Fibroblast of the aortic adventitia (primary cell): ENCODE data around the gene VSNL1. TPM values are rescaled to one million over a fixed set of nuclear protein-coding genes. Genes with fewer than 3 reads are reported as not detected.

Experiments used
- DNase-seq: peaks from one replicate; pipeline ENCODE4 v3.0.0-alpha.2; 2010; ENCODE audit warnings: low read depth
- H3K4me3 ChIP-seq: 2 replicates; pipeline ENCODE4 v1.5.1; 2011; ENCODE audit warnings: low read depth, mild to moderate bottlenecking, control low read depth, low read length, moderate library complexity
- total RNA-seq: library from RNA; depleted of rRNA; stranded (reverse); fragments of >200 nt; gene quantifications from 2 replicates; pipeline ENCODE4 v1.2.3, GENCODE V29; 2012; ENCODE audit warnings: low replicate concordance
- TF ChIP-seq, protein P1 (sequence below): IDR thresholded peaks from 2 replicates; pipeline ENCODE4 v1.5.1; 2011; ENCODE audit warnings: mild to moderate bottlenecking, low read length, control low read depth, inconsistent platforms; ENCODE audit not compliant: insufficient read depth

Gene VSNL1
- total RNA-seq, 1 donor: 3.7 TPM

DNA sequence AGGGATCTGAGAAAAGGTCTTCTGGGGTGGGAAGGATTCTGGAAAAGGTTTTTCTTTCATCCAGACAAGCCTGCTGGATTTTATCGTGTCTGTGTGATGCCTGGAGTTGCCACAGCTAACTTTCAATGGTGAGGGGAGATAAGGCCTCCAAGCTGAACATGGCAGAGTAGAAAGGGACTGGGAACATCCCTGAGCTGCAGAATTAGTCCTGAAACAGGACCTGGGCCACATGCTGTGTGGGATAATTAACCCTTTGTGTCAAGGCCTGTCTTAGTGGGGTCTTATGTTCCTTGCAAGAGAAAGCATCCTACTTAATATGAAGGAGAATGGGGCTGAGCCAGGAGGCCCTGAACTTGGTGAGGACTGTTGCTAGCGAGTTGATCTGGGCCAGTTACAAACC, 66.4 kb downstream of the VSNL1 start:
- no peak overlapping the region for H3K4me3 ChIP-seq
- no peak for DNase-seq
- TF ChIP-seq, protein P1, sequence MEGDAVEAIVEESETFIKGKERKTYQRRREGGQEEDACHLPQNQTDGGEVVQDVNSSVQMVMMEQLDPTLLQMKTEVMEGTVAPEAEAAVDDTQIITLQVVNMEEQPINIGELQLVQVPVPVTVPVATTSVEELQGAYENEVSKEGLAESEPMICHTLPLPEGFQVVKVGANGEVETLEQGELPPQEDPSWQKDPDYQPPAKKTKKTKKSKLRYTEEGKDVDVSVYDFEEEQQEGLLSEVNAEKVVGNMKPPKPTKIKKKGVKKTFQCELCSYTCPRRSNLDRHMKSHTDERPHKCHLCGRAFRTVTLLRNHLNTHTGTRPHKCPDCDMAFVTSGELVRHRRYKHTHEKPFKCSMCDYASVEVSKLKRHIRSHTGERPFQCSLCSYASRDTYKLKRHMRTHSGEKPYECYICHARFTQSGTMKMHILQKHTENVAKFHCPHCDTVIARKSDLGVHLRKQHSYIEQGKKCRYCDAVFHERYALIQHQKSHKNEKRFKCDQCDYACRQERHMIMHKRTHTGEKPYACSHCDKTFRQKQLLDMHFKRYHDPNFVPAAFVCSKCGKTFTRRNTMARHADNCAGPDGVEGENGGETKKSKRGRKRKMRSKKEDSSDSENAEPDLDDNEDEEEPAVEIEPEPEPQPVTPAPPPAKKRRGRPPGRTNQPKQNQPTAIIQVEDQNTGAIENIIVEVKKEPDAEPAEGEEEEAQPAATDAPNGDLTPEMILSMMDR: no peak

DNA sequence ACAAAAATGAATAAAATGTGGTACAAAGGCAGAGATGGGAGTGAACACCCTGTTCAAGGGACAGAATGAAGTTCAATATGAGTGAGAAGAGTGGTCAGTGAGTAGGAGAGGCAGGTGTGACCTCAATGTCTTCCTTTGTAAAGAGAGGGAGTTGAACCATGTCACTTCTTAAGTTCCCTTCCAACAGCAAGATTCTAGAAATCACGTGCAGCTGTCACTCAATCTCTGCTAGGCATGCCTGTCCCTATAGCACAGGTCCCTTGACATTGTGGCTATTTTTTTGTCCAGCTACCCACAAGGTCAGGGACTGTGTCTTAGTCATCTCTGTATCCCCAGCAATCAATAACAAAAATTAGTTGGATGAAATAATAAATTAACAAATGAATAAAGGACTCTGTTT, 66.9 kb downstream of the VSNL1 start:
- no peak overlapping the region for H3K4me3 ChIP-seq
- TF ChIP-seq, protein P1: no peak

DNA sequence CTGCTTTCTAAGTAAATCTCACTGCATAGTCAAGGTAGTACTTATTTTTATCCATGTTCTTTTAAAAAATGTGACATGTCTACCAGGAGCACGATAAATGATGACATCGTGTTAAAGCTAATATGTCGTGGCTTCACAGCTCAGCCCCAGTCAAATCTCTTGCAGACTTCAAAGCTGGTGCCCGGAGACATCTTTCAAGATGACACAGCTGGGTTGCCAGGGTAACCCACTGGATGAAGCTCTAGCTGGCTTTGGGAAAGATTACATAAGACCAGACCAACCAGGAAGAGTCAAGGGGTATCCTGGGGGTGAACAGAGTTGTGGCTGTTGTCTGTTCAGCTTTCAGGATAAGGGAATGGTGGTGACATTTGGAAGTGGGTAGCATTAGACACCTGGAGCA, 67.8 kb downstream of the VSNL1 start:
- DNase-seq: no peak
- TF ChIP-seq, protein P1: no peak

More for the DNA sequence above, 66.9 kb downstream of the VSNL1 start:
- no peak for DNase-seq

DNA sequence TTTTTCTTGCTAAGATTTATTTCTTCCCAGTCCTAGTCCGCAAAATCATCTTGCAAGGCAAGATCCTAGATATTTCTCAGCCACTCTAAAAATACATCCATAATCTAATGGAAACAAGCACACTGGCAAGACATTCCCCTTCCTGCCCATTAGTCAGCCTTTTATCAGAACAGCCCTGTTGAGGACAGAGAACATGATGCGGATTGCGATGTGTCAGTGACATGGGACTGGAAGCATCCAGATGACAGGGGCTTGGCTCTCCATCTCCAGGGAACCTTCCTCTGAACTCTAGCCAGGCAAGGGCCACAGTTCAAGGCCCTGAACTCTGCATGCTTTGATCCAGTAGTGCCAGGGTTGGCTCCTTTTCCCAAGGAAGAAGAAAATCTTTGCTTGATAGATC, 70.0 kb downstream of the VSNL1 start:
- no peak overlapping the region for H3K4me3 ChIP-seq
- TF ChIP-seq, protein P1: no peak
- DNase-seq: peak; percentile 76

More for the DNA sequence above, 67.8 kb downstream of the VSNL1 start:
- H3K4me3 ChIP-seq: no peak overlapping the region

DNA sequence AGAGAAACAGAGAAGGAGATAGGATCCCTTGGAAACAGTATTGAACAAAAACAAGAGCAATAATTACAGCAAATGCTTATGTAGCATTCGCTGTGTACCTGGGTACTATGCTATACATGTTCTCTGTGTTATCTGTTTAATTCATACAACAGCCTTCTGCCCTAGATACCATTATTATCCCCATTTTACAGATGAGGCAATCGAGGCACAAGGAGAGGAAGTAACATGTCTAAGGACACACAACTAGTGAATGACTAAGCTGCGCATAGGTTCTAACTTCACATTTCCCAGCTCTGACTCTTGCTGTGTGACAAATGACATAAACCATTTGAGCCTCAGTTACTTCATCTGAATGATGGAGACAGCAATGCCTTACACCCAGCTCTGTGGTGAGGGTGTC, 70.5 kb downstream of the VSNL1 start:
- no peak for DNase-seq
- no peak overlapping the region for H3K4me3 ChIP-seq
- TF ChIP-seq, protein P1: no peak

DNA sequence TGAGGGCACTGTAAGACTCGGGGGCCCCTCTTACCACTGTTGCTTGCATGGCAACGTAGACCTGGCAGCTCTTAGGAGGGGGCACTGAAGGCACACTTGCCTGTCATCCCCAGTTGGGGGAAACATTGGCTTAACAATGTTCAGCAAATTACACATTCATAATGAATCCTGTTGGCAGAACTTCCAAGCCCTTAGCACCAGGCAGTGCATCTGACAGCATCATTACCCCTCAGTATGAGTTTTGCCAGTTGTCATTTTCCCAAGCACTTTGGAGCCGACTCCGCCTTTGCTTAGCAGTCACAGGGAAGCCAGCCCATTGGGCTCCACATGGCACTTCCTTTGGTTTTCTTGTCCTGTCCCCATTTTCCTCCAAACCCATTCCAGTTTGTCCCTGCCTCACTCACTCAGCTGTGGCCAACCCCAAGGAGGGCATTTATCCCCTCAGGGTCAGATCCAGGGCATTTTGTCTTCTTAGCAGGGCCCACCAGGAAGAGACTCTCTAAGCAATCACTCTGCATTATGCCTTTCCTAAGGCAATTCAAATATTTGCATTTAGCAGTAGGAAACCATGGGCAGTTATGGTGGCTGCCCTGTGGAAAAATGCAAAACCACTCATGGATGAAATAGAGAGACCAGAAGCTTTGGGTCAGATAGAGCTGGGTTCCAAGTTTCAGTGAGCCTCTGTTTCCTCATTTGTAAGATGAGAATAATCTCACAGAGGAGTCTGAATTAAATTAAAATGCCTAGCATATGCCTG, 73.9 kb downstream of the VSNL1 start:
- no peak for DNase-seq
- TF ChIP-seq, protein P1: no peak
- no peak overlapping the region for H3K4me3 ChIP-seq

DNA sequence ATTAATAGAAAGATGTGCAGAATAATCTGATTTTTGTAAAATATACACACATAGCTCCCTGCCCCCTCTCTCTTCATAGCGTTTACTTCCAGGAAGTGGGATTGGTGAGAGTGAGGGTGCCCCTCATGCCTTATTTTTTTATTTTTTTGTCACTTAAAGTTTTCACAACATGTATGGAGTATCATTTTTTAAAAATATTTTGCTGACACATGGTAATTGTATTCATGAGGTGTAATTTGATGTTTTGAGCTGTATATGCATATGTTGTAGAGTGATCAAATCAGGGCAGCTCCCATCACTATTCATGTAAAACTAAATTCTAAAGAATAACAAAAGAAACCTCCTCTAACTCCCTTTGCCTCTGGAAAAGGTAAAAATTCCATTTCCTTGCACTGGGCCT, 74.7 kb downstream of the VSNL1 start:
- H3K4me3 ChIP-seq: no peak overlapping the region
- DNase-seq: no peak
- TF ChIP-seq, protein P1: no peak
